K562 (cell line): Measurements from ENCODE around the gene ANKS1B. TPM values are rescaled to one million over a fixed set of nuclear protein-coding genes. Genes with fewer than 3 reads are reported as not detected.

Source experiments
- ATAC-seq: fragments of 200-7000 bp; cut with Tn5 transposase; 3 replicates; pipeline ENCODE4 v1.9.1; 2020; ENCODE audit warnings: moderate library complexity
- BruUV-seq: library from RNA; stranded (reverse); fragments of 400-500 nt; replicated peaks from 2 replicates; lab custom pipeline; 2021; lab: Mats Ljungman, UMichigan
- CTCF ChIA-PET: fragments of 300-600 bp; formaldehyde crosslinking; extraction: SDS; loops from one replicate; lab custom pipeline; 2021; ENCODE audit warnings: low intra/inter-chr PET ratio; lab: Yijun Ruan, JAX
- POLR2A ChIA-PET: fragments of 300-600, 350-650 bp; sonication (Branson Sonifier 250); formaldehyde crosslinking; extraction: SDS; loops from one replicate; lab custom pipeline; 2021; ENCODE audit warnings: antibody characterized with exemption, inconsistent platforms; lab: Yijun Ruan, JAX
- DNase-seq, 4 experiments: peaks; one replicate each; pipeline versions ENCODE4 v3.0.0 to v3.0.0-alpha.2; 2011 to 2018; ENCODE audit warnings: low spot score in 3 of 4, mixed read lengths in 3 of 4; ENCODE audit errors: extremely low read depth in 1 of 4
- FAIRE-seq: peaks from 2 replicates; lab custom pipeline; 2011; peaks lifted over from hg19 to GRCh38; lab: Jason Lieb, UNC
- H2AFZ ChIP-seq: 2 replicates; pipeline ENCODE4 v1.6.0; 2011; ENCODE audit warnings: low read depth, low read length, control low read depth, inconsistent platforms
- H3K27ac ChIP-seq: fragments of 200-600 bp; 3 replicates; pipeline ENCODE4 v1.8.0; 2011; ENCODE audit warnings: low read depth, mild to moderate bottlenecking, control low read depth, inconsistent platforms, low read length, moderate library complexity, mixed read lengths; ENCODE audit errors: extremely low read depth
- H3K27me3 ChIP-seq, 2 experiments: fragments of 300-600 bp in 1 of 2; 2 replicates in 1 of 2; 3 replicates in 1 of 2; pipeline versions ENCODE4 v1.6.0 to v1.8.0; 2011; ENCODE audit warnings: inconsistent platforms in 2 of 2, low read length in 2 of 2, mild to moderate bottlenecking in 1 of 2, mixed read lengths in 1 of 2, moderate library complexity in 1 of 2; ENCODE audit not compliant: control insufficient read depth in 2 of 2, insufficient read depth in 2 of 2
- H3K36me3 ChIP-seq: fragments of 300-600 bp; 3 replicates; pipeline ENCODE4 v1.8.0; 2011; ENCODE audit warnings: mild to moderate bottlenecking, low read length, inconsistent platforms; ENCODE audit not compliant: control insufficient read depth, insufficient read depth
- H3K4me1 ChIP-seq, 2 experiments: fragments of 200-600 bp in 1 of 2; replicated peaks in 1 of 2; 2 replicates in 1 of 2; 3 replicates in 1 of 2; pipeline versions ENCODE4 v1.5.1 to v1.8.0; 2011; ENCODE audit warnings: inconsistent platforms in 2 of 2, low read length in 2 of 2, mild to moderate bottlenecking in 1 of 2, mixed read lengths in 1 of 2, moderate library complexity in 1 of 2; ENCODE audit not compliant: control insufficient read depth in 2 of 2, insufficient read depth in 2 of 2
- H3K4me2 ChIP-seq: 2 replicates; pipeline ENCODE4 v1.6.1; 2011; ENCODE audit warnings: low read length, control low read depth, inconsistent platforms, mixed read lengths; ENCODE audit not compliant: insufficient read depth
- H3K4me3 ChIP-seq: fragments of 200-600 bp; sonication (generic), shearing (Covaris generic); 2 replicates; pipeline ENCODE4 v1.5.1; 2016; ENCODE audit warnings: control low read depth, inconsistent platforms
- H3K79me2 ChIP-seq: fragments of 200-600 bp; 3 replicates; pipeline ENCODE4 v1.8.0; 2011; ENCODE audit warnings: low read length, inconsistent platforms; ENCODE audit not compliant: control insufficient read depth, insufficient read depth
- H3K9ac ChIP-seq, 2 experiments: 2 replicates each; pipeline versions ENCODE4 v1.6.0 to v1.6.1; 2011; ENCODE audit warnings: low read depth in 2 of 2, low read length in 2 of 2, control low read depth in 1 of 2, inconsistent platforms in 1 of 2, mild to moderate bottlenecking in 1 of 2, mixed read lengths in 1 of 2; ENCODE audit not compliant: insufficient read depth in 1 of 2
- H3K9me1 ChIP-seq: one replicate; pipeline ENCODE4 v1.6.0; 2011; ENCODE audit warnings: inconsistent platforms, mild to moderate bottlenecking, low read length, moderate library complexity; ENCODE audit not compliant: control insufficient read depth, insufficient read depth
- H3K9me3 ChIP-seq: replicated peaks from 2 replicates; pipeline ENCODE4 v1.5.1; 2011; ENCODE audit warnings: low read depth, low read length, inconsistent platforms; ENCODE audit not compliant: control insufficient read depth, insufficient read depth
- H4K20me1 ChIP-seq: replicated peaks from 2 replicates; pipeline ENCODE4 v1.6.1; 2011; ENCODE audit warnings: low read length, inconsistent platforms, mixed read lengths; ENCODE audit not compliant: control insufficient read depth, insufficient read depth
- CCNT2 ChIP-seq: IDR thresholded peaks from 2 replicates; pipeline ENCODE4 v1.6.1; 2011; ENCODE audit warnings: borderline replicate concordance, low read depth, mild to moderate bottlenecking, moderate library complexity, mixed read lengths, low read length; ENCODE audit not compliant: insufficient read length; ENCODE audit errors: extremely low read depth
- HNRNPK ChIP-seq: fragments of 200-400 bp; formaldehyde crosslinking; IDR thresholded peaks from one replicate; pipeline ENCODE4 v1.6.1; 2018; ENCODE audit warnings: mild to moderate bottlenecking, low read depth, low read length; ENCODE audit not compliant: poor library complexity, severe bottlenecking
- ZNF121 ChIP-seq: sonication (generic); formaldehyde crosslinking; conservative IDR thresholded peaks from 2 replicates; pipeline ENCODE4 v1.8.0; 2022; ENCODE audit warnings: missing genetic modification reagents
- ZNF778 ChIP-seq: fragments of 450-650 bp; formaldehyde crosslinking; IDR thresholded peaks from 2 replicates; pipeline ENCODE4 v1.4.0; 2020; ENCODE audit warnings: mild to moderate bottlenecking, moderate library complexity
- WGBS: fragments of 100-300 bp; shearing (Covaris generic); methylation state at CpG from one replicate; pipeline ENCODE4 v1.1.6; 2016; ENCODE audit warnings: low coverage, mixed read lengths; ENCODE audit not compliant: insufficient coverage; ENCODE audit errors: missing lambda C conversion rate; 5-methylcytosine and 5-hydroxymethylcytosine counted together
- in situ Hi-C: fragments of 300-500 bp; cut with MboI; formaldehyde crosslinking; loops from 4 replicates; pipeline ENCODE4 v1.15.0; 2018; ENCODE audit warnings: inconsistent platforms, mixed read lengths
- intact Hi-C: fragments of 100-400 bp; cut with micrococcal nuclease; formaldehyde crosslinking; loops from 2 replicates; pipeline ENCODE4 v1.14.2; 2022
- polyA plus RNA-seq, 8 experiments: library from polyadenylated mRNA; depleted of rRNA in 4 of 8; stranded (reverse) in 5 of 8; unstranded in 3 of 8; fragments of >200 nt; fragmentation: Nextera tagmentation in 2 of 8; fragmentation: Illumina TruSeq in 1 of 8; extraction: Ambion mirVana in 2 of 8; extraction: Trizol in 1 of 8; gene quantifications; 2 replicates each; pipeline versions ENCODE4 v1.2.1 to v1.2.3, GENCODE V29; 2011 to 2014; ENCODE audit warnings: inconsistent platforms in 1 of 8, missing spikeins in 1 of 8
- total RNA-seq, 7 experiments: library from RNA; depleted of rRNA in 6 of 7; stranded (reverse); fragments of >200 nt in 6 of 7; fragmentation: Illumina TruSeq in 2 of 7; extraction: Trizol in 2 of 7; gene quantifications; 2 replicates each; pipeline versions ENCODE4 v1.2.1 to v1.2.3, GENCODE V29; 2011 to 2021; ENCODE audit warnings: low replicate concordance in 1 of 7
- TF ChIP-seq, protein P1 (sequence below): sonication (generic); formaldehyde crosslinking; IDR thresholded peaks from 2 replicates; pipeline ENCODE4 v1.8.0; 2022; ENCODE audit warnings: missing genetic modification reagents, mild to moderate bottlenecking, borderline replicate concordance
- TF ChIP-seq, protein P2 (sequence below): IDR thresholded peaks from 3 replicates; pipeline ENCODE4 v1.6.1; 2011; ENCODE audit warnings: borderline replicate concordance, mild to moderate bottlenecking, moderate library complexity; ENCODE audit not compliant: insufficient read length; ENCODE audit errors: extremely low read depth

Gene ANKS1B
- total and polyA plus RNA-seq, 9 of the 15 experiments (the other 6 are each of a cell fraction or from before 2014, with no cell fraction given), result 0.04 to 0.47 (median 0.28) TPM; not detected in 4

DNA sequence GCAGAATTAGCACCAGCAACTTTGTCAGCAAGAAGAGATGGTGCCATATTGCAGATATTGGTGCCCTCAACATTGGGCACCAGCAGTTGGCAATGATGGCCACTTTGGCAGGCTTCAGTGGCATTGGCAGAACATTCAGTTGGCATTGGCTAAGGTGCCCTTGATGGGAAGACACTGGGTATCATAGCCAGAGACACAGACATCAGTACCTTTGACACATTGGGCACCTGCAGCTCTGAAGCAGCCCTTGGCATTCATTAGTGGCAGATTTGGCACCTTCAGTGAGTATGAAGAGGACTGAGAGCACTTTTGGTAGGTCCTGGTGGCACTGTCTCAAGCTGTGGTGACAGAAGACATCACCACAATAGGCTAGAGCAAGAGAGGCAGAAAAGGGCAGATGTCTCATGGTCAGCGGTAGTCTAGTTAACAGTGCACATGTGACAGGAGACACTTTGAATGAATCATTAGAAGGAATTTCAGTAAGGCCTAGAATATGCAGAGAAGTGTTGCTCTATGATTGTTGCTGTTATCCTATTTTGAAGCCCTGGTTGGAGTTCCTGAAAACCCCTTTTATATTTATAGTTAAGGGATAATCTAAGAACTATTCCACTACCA, 917.5 kb downstream of the ANKS1B start:
- Histone ChIP-seq H3K4me1 (no peaks in the 10 kb centered on the region), H3K9me3 (no peaks in the 10 kb centered on the region), H3K36me3 (no peaks in the 10 kb centered on the region), H3K79me2 (no peaks in the 10 kb centered on the region), H3K4me3 (no peak overlapping the region), H3K9ac (no peak overlapping the region), H3K4me2 (no peak overlapping the region), H4K20me1 (no peaks in the 10 kb centered on the region), H3K9me1 (no peaks in the 10 kb centered on the region), H3K27me3 (no peaks in the 10 kb centered on the region), H3K27ac (no peak overlapping the region), H2AFZ (no peak overlapping the region)
- no peak for FAIRE-seq
- ATAC-seq, result no peak
- TF ChIP-seq, protein P1, sequence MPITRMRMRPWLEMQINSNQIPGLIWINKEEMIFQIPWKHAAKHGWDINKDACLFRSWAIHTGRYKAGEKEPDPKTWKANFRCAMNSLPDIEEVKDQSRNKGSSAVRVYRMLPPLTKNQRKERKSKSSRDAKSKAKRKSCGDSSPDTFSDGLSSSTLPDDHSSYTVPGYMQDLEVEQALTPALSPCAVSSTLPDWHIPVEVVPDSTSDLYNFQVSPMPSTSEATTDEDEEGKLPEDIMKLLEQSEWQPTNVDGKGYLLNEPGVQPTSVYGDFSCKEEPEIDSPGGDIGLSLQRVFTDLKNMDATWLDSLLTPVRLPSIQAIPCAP (CRISPR knock-in tag), result no peak
- TF ChIP-seq HNRNPK (no peak), ZNF121 (no peak), CCNT2 (no peak), ZNF778 (no peak)
- TF ChIP-seq, protein P2, sequence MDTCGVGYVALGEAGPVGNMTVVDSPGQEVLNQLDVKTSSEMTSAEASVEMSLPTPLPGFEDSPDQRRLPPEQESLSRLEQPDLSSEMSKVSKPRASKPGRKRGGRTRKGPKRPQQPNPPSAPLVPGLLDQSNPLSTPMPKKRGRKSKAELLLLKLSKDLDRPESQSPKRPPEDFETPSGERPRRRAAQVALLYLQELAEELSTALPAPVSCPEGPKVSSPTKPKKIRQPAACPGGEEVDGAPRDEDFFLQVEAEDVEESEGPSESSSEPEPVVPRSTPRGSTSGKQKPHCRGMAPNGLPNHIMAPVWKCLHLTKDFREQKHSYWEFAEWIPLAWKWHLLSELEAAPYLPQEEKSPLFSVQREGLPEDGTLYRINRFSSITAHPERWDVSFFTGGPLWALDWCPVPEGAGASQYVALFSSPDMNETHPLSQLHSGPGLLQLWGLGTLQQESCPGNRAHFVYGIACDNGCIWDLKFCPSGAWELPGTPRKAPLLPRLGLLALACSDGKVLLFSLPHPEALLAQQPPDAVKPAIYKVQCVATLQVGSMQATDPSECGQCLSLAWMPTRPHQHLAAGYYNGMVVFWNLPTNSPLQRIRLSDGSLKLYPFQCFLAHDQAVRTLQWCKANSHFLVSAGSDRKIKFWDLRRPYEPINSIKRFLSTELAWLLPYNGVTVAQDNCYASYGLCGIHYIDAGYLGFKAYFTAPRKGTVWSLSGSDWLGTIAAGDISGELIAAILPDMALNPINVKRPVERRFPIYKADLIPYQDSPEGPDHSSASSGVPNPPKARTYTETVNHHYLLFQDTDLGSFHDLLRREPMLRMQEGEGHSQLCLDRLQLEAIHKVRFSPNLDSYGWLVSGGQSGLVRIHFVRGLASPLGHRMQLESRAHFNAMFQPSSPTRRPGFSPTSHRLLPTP, result no peak
- DNase-seq, result no peak
- WGBS, result 0% methylated on average over 1 of the region's 1 CpG
- no TSS peak for BruUV-seq
- intact Hi-C loops, result no loop called here
- in situ Hi-C loops, result no loop called here
- POLR2A ChIA-PET, result no interaction called here
- CTCF ChIA-PET, result no interaction called here
